Astrocyte (in vitro differentiated cells and primary cell): ENCODE measurements around the gene ACSF2. TPM values are rescaled to one million over a fixed set of nuclear protein-coding genes. Genes with fewer than 3 reads are reported as not detected.
A peak's percentile ranks its signal among the peaks of the same experiment; 100 is the strongest.

Source experiments
- DNase-seq: peaks from one replicate; pipeline ENCODE4 v3.0.0-alpha.2; 2010; ENCODE audit warnings: low read depth
- FAIRE-seq: peaks from 2 replicates; lab custom pipeline; 2011; peaks lifted over from hg19 to GRCh38; lab: Jason Lieb, UNC
- H2AFZ ChIP-seq: 2 replicates; pipeline ENCODE4 v1.6.0; 2012; ENCODE audit warnings: low read depth, low read length, inconsistent platforms
- H3K27ac ChIP-seq: 2 replicates; pipeline ENCODE4 v1.5.1; 2011; ENCODE audit warnings: low read depth, low read length, inconsistent platforms
- H3K27me3 ChIP-seq: 2 replicates; pipeline ENCODE4 v1.6.0; 2011; ENCODE audit warnings: low read length, inconsistent platforms; ENCODE audit not compliant: insufficient read depth
- H3K36me3 ChIP-seq: 2 replicates; pipeline ENCODE4 v1.5.1; 2011; ENCODE audit warnings: low read length, inconsistent platforms; ENCODE audit not compliant: insufficient read depth
- H3K4me1 ChIP-seq: 2 replicates; pipeline ENCODE4 v1.5.1; 2011; ENCODE audit warnings: low read length, inconsistent platforms; ENCODE audit not compliant: insufficient read depth
- H3K4me2 ChIP-seq: 2 replicates; pipeline ENCODE4 v1.6.0; 2012; ENCODE audit warnings: low read length, inconsistent platforms
- H3K4me3 ChIP-seq: 2 replicates; pipeline ENCODE4 v1.5.1; 2011; ENCODE audit warnings: low read depth, mild to moderate bottlenecking, low read length, inconsistent platforms; ENCODE audit not compliant: insufficient read depth
- H3K79me2 ChIP-seq: 2 replicates; pipeline ENCODE4 v1.6.0; 2012; ENCODE audit warnings: mild to moderate bottlenecking, low read length, inconsistent platforms; ENCODE audit not compliant: insufficient read depth
- H3K9ac ChIP-seq: 2 replicates; pipeline ENCODE4 v1.6.0; 2012; ENCODE audit warnings: mild to moderate bottlenecking, low read length, inconsistent platforms
- H3K9me3 ChIP-seq: 2 replicates; pipeline ENCODE4 v1.5.1; 2012; ENCODE audit warnings: low read depth, mild to moderate bottlenecking, low read length, inconsistent platforms; ENCODE audit not compliant: insufficient read depth
- H4K20me1 ChIP-seq: 2 replicates; pipeline ENCODE4 v1.6.0; 2012; ENCODE audit warnings: low read length, inconsistent platforms; ENCODE audit not compliant: insufficient read depth
- H3K27ac Mint-ChIP-seq: one replicate; pipeline ENCODE4 v1.8.0; 2021; ENCODE audit warnings: mild to moderate bottlenecking, mixed read lengths; ENCODE audit not compliant: unreplicated experiment
- H3K27me3 Mint-ChIP-seq: one replicate; pipeline ENCODE4 v1.8.0; 2021; ENCODE audit warnings: low read depth, mixed read lengths; ENCODE audit not compliant: unreplicated experiment
- H3K36me3 Mint-ChIP-seq: one replicate; pipeline ENCODE4 v1.8.0; 2021; ENCODE audit warnings: low read depth, mixed read lengths; ENCODE audit not compliant: unreplicated experiment
- H3K4me1 Mint-ChIP-seq: one replicate; pipeline ENCODE4 v1.8.0; 2021; ENCODE audit warnings: low read depth, mixed read lengths; ENCODE audit not compliant: unreplicated experiment
- H3K4me3 Mint-ChIP-seq: one replicate; pipeline ENCODE4 v1.8.0; 2021; ENCODE audit warnings: mild to moderate bottlenecking, moderate library complexity, mixed read lengths; ENCODE audit not compliant: unreplicated experiment
- H3K9me3 Mint-ChIP-seq: one replicate; pipeline ENCODE4 v1.8.0; 2021; ENCODE audit warnings: mild to moderate bottlenecking, mixed read lengths; ENCODE audit not compliant: unreplicated experiment
- EZH2 ChIP-seq: IDR thresholded peaks from 2 replicates; pipeline ENCODE4 v1.6.1; 2012; ENCODE audit warnings: mild to moderate bottlenecking, low read length, inconsistent platforms; ENCODE audit not compliant: insufficient read depth
- total RNA-seq: library from RNA; stranded (reverse); gene quantifications from 2 replicates; pipeline ENCODE4 v1.2.1, GENCODE V29; 2021
- TF ChIP-seq, protein P1 (sequence below): IDR thresholded peaks from 2 replicates; pipeline ENCODE4 v1.5.1; 2011; ENCODE audit warnings: low read depth, mild to moderate bottlenecking, inconsistent platforms, low read length, moderate library complexity; ENCODE audit not compliant: insufficient read depth

Gene ACSF2
- total RNA-seq, 1 donor from 2014 or later = 28.3 TPM

- no peaks in the 10 kb centered on the region for H3K9me3 ChIP-seq
- FAIRE-seq (no peak), DNase-seq (no peak)
- H3K27ac Mint-ChIP-seq = no peak overlapping the region
- H3K79me2 ChIP-seq = no peaks in the 10 kb centered on the region
- peaks cover under 1% of the 10 kb centered on the region for H3K36me3 Mint-ChIP-seq
- H4K20me1 ChIP-seq = no peaks in the 10 kb centered on the region
- H3K4me3 ChIP-seq = no peak overlapping the region
- H3K36me3 ChIP-seq = no peaks in the 10 kb centered on the region
- no peak overlapping the region for H3K27ac ChIP-seq
- peaks cover 6% of the 10 kb centered on the region for H3K27me3 Mint-ChIP-seq
- no peak overlapping the region for H3K9ac ChIP-seq
- no peaks in the 10 kb centered on the region for H3K9me3 Mint-ChIP-seq
- H3K4me2 ChIP-seq = no peak overlapping the region
- TF ChIP-seq, protein P1, sequence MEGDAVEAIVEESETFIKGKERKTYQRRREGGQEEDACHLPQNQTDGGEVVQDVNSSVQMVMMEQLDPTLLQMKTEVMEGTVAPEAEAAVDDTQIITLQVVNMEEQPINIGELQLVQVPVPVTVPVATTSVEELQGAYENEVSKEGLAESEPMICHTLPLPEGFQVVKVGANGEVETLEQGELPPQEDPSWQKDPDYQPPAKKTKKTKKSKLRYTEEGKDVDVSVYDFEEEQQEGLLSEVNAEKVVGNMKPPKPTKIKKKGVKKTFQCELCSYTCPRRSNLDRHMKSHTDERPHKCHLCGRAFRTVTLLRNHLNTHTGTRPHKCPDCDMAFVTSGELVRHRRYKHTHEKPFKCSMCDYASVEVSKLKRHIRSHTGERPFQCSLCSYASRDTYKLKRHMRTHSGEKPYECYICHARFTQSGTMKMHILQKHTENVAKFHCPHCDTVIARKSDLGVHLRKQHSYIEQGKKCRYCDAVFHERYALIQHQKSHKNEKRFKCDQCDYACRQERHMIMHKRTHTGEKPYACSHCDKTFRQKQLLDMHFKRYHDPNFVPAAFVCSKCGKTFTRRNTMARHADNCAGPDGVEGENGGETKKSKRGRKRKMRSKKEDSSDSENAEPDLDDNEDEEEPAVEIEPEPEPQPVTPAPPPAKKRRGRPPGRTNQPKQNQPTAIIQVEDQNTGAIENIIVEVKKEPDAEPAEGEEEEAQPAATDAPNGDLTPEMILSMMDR = no peak
- no peak for TF ChIP-seq EZH2
- H2AFZ ChIP-seq = no peak overlapping the region
- H3K27me3 ChIP-seq = no peaks in the 10 kb centered on the region
- no peak overlapping the region for H3K4me3 Mint-ChIP-seq
- H3K4me1 ChIP-seq = no peaks in the 10 kb centered on the region
- no peaks in the 10 kb centered on the region for H3K4me1 Mint-ChIP-seq
Observed at GRCh38 chr17:50493744-50494143, 67.7 kb downstream of the ACSF2 start.

DNA sequence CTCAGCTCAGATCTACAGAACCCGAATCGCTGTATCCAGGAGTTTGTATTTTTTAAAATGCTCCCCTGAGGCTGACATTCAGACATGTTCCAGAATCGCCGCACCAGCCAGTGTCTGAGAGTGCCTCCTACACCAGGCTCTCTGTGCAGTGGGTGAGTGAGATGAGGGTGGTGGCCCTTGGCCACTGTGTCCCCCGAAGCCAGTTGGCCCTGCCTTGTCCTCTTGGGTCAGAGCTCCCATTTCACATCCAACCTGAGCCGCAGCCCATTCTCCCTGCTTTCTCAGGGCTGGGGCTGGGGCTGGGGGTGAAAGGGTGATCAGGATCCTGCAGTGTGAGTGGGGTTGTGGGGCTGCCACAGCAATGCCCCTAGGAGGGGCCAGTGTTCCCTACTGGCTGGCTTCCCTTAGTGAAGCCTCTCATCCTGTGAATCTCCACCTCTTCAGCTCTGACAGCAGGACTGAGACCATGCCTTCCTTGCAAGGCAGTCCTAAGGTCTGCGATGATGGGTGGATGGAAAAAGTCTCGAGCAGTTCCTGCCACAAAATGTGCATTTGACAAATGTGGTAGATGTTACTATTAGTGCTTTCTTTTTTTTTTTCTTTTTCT is 69.3 kb downstream of the ACSF2 start:
- no peak for FAIRE-seq
- Histone ChIP-seq H3K9ac (no peak overlapping the region), H3K9me3 (no peaks in the 10 kb centered on the region), H3K4me2 (no peak overlapping the region), H3K27ac (no peak overlapping the region), H2AFZ (no peak overlapping the region), H3K27me3 (no peaks in the 10 kb centered on the region), H4K20me1 (no peaks in the 10 kb centered on the region), H3K4me3 (no peak overlapping the region), H3K36me3 (no peaks in the 10 kb centered on the region), H3K79me2 (no peaks in the 10 kb centered on the region), H3K4me1 (no peaks in the 10 kb centered on the region)
- Mint-ChIP-seq H3K27ac (no peak overlapping the region), H3K36me3 (no peaks in the 10 kb centered on the region), H3K27me3 (peaks cover 6% of the 10 kb centered on the region), H3K4me3 (no peak overlapping the region), H3K9me3 (no peaks in the 10 kb centered on the region), H3K4me1 (no peaks in the 10 kb centered on the region)
- no peak for DNase-seq
- TF ChIP-seq, protein P1 = no peak
- no peak for TF ChIP-seq EZH2

- Histone ChIP-seq H3K4me3 (no peak overlapping the region), H3K27me3 (no peaks in the 10 kb centered on the region), H3K9me3 (no peaks in the 10 kb centered on the region), H3K4me1 (no peaks in the 10 kb centered on the region), H4K20me1 (no peaks in the 10 kb centered on the region), H3K4me2 (no peak overlapping the region), H3K79me2 (no peaks in the 10 kb centered on the region), H2AFZ (no peak overlapping the region), H3K27ac (no peak overlapping the region), H3K36me3 (no peaks in the 10 kb centered on the region), H3K9ac (no peak overlapping the region)
- DNase-seq (peak; percentile 59), FAIRE-seq (no peak)
- H3K4me1 Mint-ChIP-seq = no peaks in the 10 kb centered on the region
- H3K4me3 Mint-ChIP-seq = no peak overlapping the region
- H3K27ac Mint-ChIP-seq = no peak overlapping the region
- H3K9me3 Mint-ChIP-seq = no peaks in the 10 kb centered on the region
- H3K27me3 Mint-ChIP-seq = peaks cover 6% of the 10 kb centered on the region
- TF ChIP-seq, protein P1 = no peak
- no peak for TF ChIP-seq EZH2
- H3K36me3 Mint-ChIP-seq = no peaks in the 10 kb centered on the region
Observed at GRCh38 chr17:50495918-50496317, 69.9 kb downstream of the ACSF2 start.
